CD4-positive, CD25-positive, alpha-beta regulatory T cell (primary cell): ENCODE results near the gene ANXA2. TPM values are rescaled to one million over a fixed set of nuclear protein-coding genes. Genes with fewer than 3 reads are reported as not detected.

ENCODE experiments used
- ATAC-seq, 2 donors: fragments of 150-1000 bp; cut with Tn5 transposase; one replicate each; pipeline ENCODE4 v1.10.0; 2021; ENCODE audit warnings: low read depth in 2 of 2, moderate number of reproducible peaks in 2 of 2, moderate library complexity in 1 of 2
- DNase-seq, 3 donors: peaks; one replicate each; pipeline versions ENCODE4 v3.0.0 to v3.0.0-alpha.2; 2012 to 2022; ENCODE audit warnings: mixed read lengths in 1 of 3
- H3K27ac ChIP-seq: one replicate; pipeline ENCODE4 v1.7.0; 2013; ENCODE audit warnings: mild to moderate bottlenecking, low read length; ENCODE audit not compliant: insufficient read depth, poor library complexity, severe bottlenecking
- H3K27me3 ChIP-seq: one replicate; pipeline ENCODE4 v1.7.0; 2013; ENCODE audit warnings: low read length; ENCODE audit not compliant: control insufficient read depth, insufficient read depth
- H3K36me3 ChIP-seq: one replicate; pipeline ENCODE4 v1.7.0; 2013; ENCODE audit warnings: mild to moderate bottlenecking, low read length, moderate library complexity; ENCODE audit not compliant: control insufficient read depth, insufficient read depth
- H3K4me1 ChIP-seq: 2 replicates; pipeline ENCODE4 v1.7.0; 2013; ENCODE audit warnings: mild to moderate bottlenecking, low read length; ENCODE audit not compliant: insufficient read depth, control insufficient read depth, poor library complexity, severe bottlenecking
- H3K4me3 ChIP-seq: one replicate; pipeline ENCODE4 v1.7.0; 2013; ENCODE audit warnings: low read depth, mild to moderate bottlenecking, low read length, moderate library complexity
- H3K9me3 ChIP-seq, 2 experiments: 1 replicate in 1 of 2; 2 replicates in 1 of 2; pipeline ENCODE4 v1.7.0; 2013; ENCODE audit warnings: low read length in 2 of 2, mild to moderate bottlenecking in 1 of 2, moderate library complexity in 1 of 2; ENCODE audit not compliant: control insufficient read depth in 2 of 2
- H3K27ac Mint-ChIP-seq, 3 donors: one replicate each; pipeline ENCODE4 v1.8.0; 2020 to 2022; ENCODE audit warnings: mild to moderate bottlenecking in 3 of 3, mixed read lengths in 3 of 3, moderate library complexity in 2 of 3
- H3K27me3 Mint-ChIP-seq: one replicate; pipeline ENCODE4 v1.8.0; 2022; ENCODE audit warnings: mild to moderate bottlenecking, mixed read lengths
- H3K36me3 Mint-ChIP-seq: one replicate; pipeline ENCODE4 v1.8.0; 2020; ENCODE audit warnings: mixed read lengths
- H3K4me1 Mint-ChIP-seq, 4 donors: one replicate each; pipeline ENCODE4 v1.8.0; 2020 to 2022; ENCODE audit warnings: mixed read lengths in 4 of 4, mild to moderate bottlenecking in 1 of 4
- H3K4me3 Mint-ChIP-seq, 4 donors: one replicate each; pipeline ENCODE4 v1.8.0; 2020 to 2022; ENCODE audit warnings: mild to moderate bottlenecking in 4 of 4, mixed read lengths in 4 of 4, moderate library complexity in 3 of 4
- H3K9me3 Mint-ChIP-seq, 7 donors: one replicate each; pipeline ENCODE4 v1.8.0; 2020 to 2022; ENCODE audit warnings: mixed read lengths in 7 of 7, mild to moderate bottlenecking in 3 of 7, moderate library complexity in 2 of 7
- polyA plus RNA-seq, 4 donors: library from polyadenylated mRNA; unstranded; fragments of 300-500 nt; fragmentation: Illumina TruSeq; gene quantifications; one replicate each; pipeline ENCODE4 v1.2.3, GENCODE V29; 2021
- total RNA-seq: library from RNA; stranded (reverse); gene quantifications from one replicate; pipeline ENCODE4 v1.2.3, GENCODE V29; 2022

Gene ANXA2
- total and polyA plus RNA-seq, 5 donors from 2014 or later = 261 to 1,236 (median 706) TPM

DNA sequence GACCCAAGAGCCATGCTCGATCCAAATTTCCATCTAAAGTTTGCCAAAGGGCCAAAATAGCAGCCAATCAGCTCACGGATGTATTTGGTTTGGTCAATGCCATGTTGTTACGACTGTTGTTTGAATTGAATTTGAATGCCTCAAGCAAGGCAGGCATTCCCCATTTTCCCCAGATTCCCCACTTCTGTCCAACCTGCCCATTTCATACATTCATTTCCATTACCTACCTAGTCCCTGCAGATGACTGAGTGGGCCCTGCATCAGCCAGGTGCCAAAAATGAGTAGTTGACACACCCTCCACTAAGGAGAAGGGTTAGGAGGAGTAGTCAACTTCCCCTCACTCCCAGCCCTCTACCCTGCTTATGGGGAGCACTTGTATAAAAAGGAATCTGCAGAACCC is 51.7 kb downstream of the ANXA2 start:
- ATAC-seq = no peak
- Mint-ChIP-seq H3K36me3 (peaks cover 44% of the 10 kb centered on the region), H3K4me3 (no peak overlapping the region)

DNA sequence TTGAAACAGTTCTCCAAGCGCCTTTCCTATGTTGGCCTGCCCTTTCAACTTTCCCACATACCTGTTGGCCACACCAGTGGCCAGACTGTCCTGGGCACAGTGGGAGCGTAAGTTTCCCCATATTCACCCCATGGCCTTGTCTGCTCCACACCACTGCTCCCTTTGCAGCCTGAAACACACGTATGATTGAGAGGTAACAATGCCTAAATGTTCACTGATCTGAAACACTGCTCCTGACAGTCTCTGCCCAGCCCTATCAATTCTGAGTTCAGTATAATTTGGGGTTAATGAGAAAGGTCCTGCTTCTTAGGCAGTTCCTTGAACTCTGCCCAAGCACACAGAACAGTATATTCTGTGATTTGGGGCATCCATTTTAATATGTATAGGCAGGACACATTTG is 52.2 kb downstream of the ANXA2 start:
- Mint-ChIP-seq H3K27me3 (no peaks in the 10 kb centered on the region), H3K27ac (no peak overlapping the region), H3K36me3 (peaks cover 41% of the 10 kb centered on the region), H3K4me1 (peaks cover 0 to 5% (median 3%) of the 10 kb centered on the region in 4 donors), H3K4me3 (no peak overlapping the region), H3K9me3 (no peaks in the 10 kb centered on the region)
- Histone ChIP-seq H3K4me3 (no peak overlapping the region), H3K36me3 (peaks cover 46% of the 10 kb centered on the region), H3K27me3 (no peaks in the 10 kb centered on the region), H3K27ac (no peak overlapping the region), H3K4me1 (no peaks in the 10 kb centered on the region), H3K9me3 (no peaks in the 10 kb centered on the region)
- no peak for DNase-seq
- ATAC-seq = no peak

More for the DNA sequence above, 51.7 kb downstream of the ANXA2 start:
- Histone ChIP-seq H3K27ac (no peak overlapping the region), H3K4me1 (no peaks in the 10 kb centered on the region), H3K36me3 (peaks cover 51% of the 10 kb centered on the region), H3K9me3 (no peaks in the 10 kb centered on the region), H3K4me3 (no peak overlapping the region), H3K27me3 (no peaks in the 10 kb centered on the region)
- Mint-ChIP-seq H3K9me3 (no peaks in the 10 kb centered on the region), H3K27ac (peak overlapping the region in 1 of 3 donors; percentile 3), H3K4me1 (peaks cover 0 to 5% (median 3%) of the 10 kb centered on the region in 4 donors), H3K27me3 (no peaks in the 10 kb centered on the region)
- DNase-seq = no peak

DNA sequence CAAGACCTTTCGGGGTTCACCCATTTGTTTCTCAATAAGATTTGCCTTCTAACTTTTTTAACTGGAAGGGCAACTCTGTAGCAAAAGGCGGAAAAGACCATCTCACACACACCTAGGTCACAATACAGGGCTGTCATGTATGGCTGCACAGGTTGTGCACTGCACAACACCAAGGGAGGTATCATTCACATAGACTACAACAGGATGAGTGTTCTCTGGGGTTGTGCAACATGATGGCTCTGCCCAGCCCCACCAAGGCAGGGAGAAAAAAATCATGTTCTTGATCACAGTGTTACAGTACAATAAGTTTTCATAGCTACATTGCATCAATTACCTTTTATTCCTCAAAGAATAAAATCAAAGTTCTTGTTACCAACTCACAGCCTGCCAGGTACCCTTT is 52.8 kb downstream of the ANXA2 start:
- H3K4me1 ChIP-seq = no peaks in the 10 kb centered on the region
- Mint-ChIP-seq H3K9me3 (no peaks in the 10 kb centered on the region), H3K4me3 (no peak overlapping the region), H3K36me3 (peaks cover 36% of the 10 kb centered on the region), H3K27ac (no peak overlapping the region), H3K27me3 (peaks cover 6% of the 10 kb centered on the region), H3K4me1 (peaks cover 0 to 4% (median 1%) of the 10 kb centered on the region in 4 donors)
- H3K27me3 ChIP-seq = no peaks in the 10 kb centered on the region
- H3K36me3 ChIP-seq = peaks cover 41% of the 10 kb centered on the region
- DNase-seq (no peak), ATAC-seq (no peak)
- H3K9me3 ChIP-seq = no peaks in the 10 kb centered on the region
- no peak overlapping the region for H3K4me3 ChIP-seq
- no peak overlapping the region for H3K27ac ChIP-seq

DNA sequence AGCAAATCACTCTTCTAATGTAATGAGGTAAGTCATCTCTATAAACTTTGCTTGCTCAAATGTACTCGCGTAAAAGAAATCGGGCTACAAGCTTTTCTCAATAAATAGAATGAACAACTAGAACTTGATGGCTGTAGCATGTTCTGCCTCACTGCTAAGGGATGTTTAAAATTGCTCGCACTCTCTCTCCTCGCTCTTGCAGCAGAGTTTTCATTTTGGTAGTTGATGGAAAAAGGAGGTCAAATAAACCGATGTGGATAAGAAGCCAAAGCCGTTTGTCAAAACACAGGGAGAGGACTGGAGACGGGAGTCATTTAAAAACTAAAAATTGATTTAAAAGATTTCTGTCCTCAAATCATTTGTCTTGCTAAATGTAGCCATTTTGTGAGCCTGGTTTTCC is 53.3 kb downstream of the ANXA2 start:
- H3K27ac Mint-ChIP-seq = no peak overlapping the region
- no peaks in the 10 kb centered on the region for H3K4me1 ChIP-seq
- H3K36me3 Mint-ChIP-seq = peaks cover 34% of the 10 kb centered on the region

DNA sequence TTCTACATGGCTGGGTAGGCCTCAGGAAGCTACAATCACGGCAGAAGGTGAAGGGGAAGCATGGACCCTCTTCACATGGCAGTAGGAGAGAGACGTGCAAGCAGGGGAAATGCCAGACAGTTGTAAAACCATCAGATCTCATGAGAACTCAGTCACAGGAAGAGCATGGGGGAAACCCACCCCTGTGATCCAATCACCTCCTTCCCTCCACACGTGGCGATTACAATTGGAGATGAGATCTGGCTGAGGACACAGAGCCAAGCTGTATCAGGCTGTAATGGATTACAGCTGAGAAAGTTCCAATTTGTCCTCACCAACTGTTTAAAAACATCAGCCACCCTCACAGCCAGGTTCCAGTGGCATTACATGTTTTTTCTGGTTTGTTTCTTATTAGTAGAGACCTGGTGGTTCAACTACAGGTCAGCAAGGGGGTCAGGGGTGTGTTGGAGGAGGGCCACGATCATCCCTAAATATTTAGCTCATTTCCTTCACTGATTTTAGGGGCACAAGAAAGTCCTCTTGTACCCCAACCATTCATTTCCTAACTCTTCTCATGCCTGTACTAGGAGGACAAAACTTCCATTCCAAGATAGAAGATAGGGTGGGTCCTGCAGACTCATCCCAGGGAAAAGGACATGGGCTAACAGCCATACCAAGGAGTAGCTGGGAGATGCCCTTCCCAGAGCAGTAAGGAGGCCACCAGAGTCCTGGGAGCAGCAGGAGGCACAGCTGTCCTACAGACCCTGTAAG is 54.4 kb downstream of the ANXA2 start:
- peaks cover 0 to 2% (median 0%) of the 10 kb centered on the region in 4 donors for H3K4me1 Mint-ChIP-seq
- peaks cover 7% of the 10 kb centered on the region for H3K27me3 Mint-ChIP-seq
- Histone ChIP-seq H3K4me3 (no peak overlapping the region), H3K4me1 (no peaks in the 10 kb centered on the region), H3K27me3 (no peaks in the 10 kb centered on the region), H3K9me3 (no peaks in the 10 kb centered on the region), H3K36me3 (peaks cover 29% of the 10 kb centered on the region), H3K27ac (no peak overlapping the region)
- ATAC-seq = no peak
- H3K36me3 Mint-ChIP-seq = peaks cover 25% of the 10 kb centered on the region
- no peaks in the 10 kb centered on the region for H3K9me3 Mint-ChIP-seq
- no peak overlapping the region for H3K4me3 Mint-ChIP-seq
- no peak overlapping the region for H3K27ac Mint-ChIP-seq
- DNase-seq = no peak

More for the DNA sequence above, 53.3 kb downstream of the ANXA2 start:
- H3K4me1 Mint-ChIP-seq = peaks cover 0 to 2% (median under 1%) of the 10 kb centered on the region in 4 donors
- ATAC-seq = no peak
- H3K4me3 Mint-ChIP-seq = no peak overlapping the region
- H3K27me3 Mint-ChIP-seq = peaks cover 7% of the 10 kb centered on the region
- DNase-seq = no peak
- H3K27ac ChIP-seq = no peak overlapping the region
- no peak overlapping the region for H3K4me3 ChIP-seq
- H3K27me3 ChIP-seq = no peaks in the 10 kb centered on the region
- peaks cover 39% of the 10 kb centered on the region for H3K36me3 ChIP-seq
- no peaks in the 10 kb centered on the region for H3K9me3 ChIP-seq
- no peaks in the 10 kb centered on the region for H3K9me3 Mint-ChIP-seq

- Histone ChIP-seq H3K27ac (no peak overlapping the region), H3K4me3 (no peak overlapping the region), H3K4me1 (no peaks in the 10 kb centered on the region), H3K27me3 (peaks cover under 1% of the 10 kb centered on the region), H3K36me3 (peaks cover under 1% of the 10 kb centered on the region), H3K9me3 (no peaks in the 10 kb centered on the region)
- ATAC-seq (no peak), DNase-seq (no peak)
- H3K36me3 Mint-ChIP-seq = no peaks in the 10 kb centered on the region
- H3K4me3 Mint-ChIP-seq = no peak overlapping the region
- no peak overlapping the region for H3K27ac Mint-ChIP-seq
- H3K9me3 Mint-ChIP-seq = no peaks in the 10 kb centered on the region
- H3K27me3 Mint-ChIP-seq = peaks cover 17% of the 10 kb centered on the region
- H3K4me1 Mint-ChIP-seq = peaks cover 0 to 2% (median 0%) of the 10 kb centered on the region in 4 donors
These were observed 57.4 kb downstream of the ANXA2 start for GRCh38 chr15:60340207-60340921.

GRCh38 chr15:60339236-60339635 is 58.5 kb downstream of the ANXA2 start:
- DNase-seq (no peak), ATAC-seq (no peak)
- Mint-ChIP-seq H3K9me3 (no peaks in the 10 kb centered on the region), H3K4me3 (no peak overlapping the region), H3K27ac (no peak overlapping the region), H3K36me3 (no peaks in the 10 kb centered on the region), H3K27me3 (peaks cover 19% of the 10 kb centered on the region), H3K4me1 (peaks cover 0 to 2% (median 0%) of the 10 kb centered on the region in 4 donors)
- no peak overlapping the region for H3K4me3 ChIP-seq
- no peak overlapping the region for H3K27ac ChIP-seq
- no peaks in the 10 kb centered on the region for H3K36me3 ChIP-seq
- peaks cover 2% of the 10 kb centered on the region for H3K27me3 ChIP-seq
- H3K9me3 ChIP-seq = no peaks in the 10 kb centered on the region
- no peaks in the 10 kb centered on the region for H3K4me1 ChIP-seq
